ENCODE measurements around the gene CENPS.
"Not testable (repeated sequence)": the region's sequence is repeated elsewhere in the genome, so short reads cannot be mapped to it uniquely, and the experiment has no call there.

Gene CENPS

DNA sequence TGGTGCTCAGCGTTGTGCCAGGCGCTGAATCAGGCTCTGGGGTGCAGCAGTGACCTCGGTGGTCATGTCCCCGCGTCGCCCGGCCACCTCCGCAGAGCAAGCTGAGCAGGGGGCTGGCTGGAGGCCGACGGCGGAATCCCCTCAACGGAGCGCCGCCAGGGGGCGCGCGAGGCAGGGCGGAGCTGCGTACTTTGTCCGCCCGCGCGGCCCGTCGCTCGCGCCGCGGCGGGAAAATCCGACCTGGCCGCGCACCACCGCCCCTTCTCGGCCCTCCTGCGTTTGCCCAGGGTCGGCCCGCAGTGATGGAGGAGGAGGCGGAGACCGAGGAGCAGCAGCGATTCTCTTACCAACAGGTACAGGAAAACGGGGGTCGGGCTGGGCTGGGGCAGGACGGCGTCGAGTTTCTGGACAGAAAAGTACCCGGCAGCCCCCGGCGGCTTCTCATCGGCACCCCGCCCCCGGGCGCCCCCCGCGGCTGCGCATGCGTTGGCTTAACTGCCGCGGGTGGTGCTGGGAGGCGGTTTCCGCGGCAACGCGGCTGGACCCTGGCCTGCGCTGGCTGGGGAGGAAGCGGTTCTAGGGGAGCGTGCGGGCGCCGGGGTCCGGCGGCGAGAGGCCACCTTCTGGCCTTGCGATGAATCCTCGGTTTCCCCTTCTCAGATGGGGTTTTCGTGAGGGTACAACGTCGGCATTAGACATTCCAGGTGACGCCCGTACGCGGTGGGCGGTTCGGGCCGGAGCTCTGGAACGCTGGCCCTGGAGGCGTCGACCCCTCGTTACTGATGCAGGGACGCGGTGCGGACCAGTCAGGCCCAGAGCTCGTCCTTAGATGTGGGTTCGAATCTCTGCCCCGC lies at the start of gene CENPS:
TSS of gene CENPS (plus strand) at position 218 of the 854 bp plus-strand sequence. CDS start at position 303, 85 bp downstream.
- peak; percentile 76 to 92 (median 90) for DNase-seq (ENCODE audit: low read depth in 3 of 3)

DNA sequence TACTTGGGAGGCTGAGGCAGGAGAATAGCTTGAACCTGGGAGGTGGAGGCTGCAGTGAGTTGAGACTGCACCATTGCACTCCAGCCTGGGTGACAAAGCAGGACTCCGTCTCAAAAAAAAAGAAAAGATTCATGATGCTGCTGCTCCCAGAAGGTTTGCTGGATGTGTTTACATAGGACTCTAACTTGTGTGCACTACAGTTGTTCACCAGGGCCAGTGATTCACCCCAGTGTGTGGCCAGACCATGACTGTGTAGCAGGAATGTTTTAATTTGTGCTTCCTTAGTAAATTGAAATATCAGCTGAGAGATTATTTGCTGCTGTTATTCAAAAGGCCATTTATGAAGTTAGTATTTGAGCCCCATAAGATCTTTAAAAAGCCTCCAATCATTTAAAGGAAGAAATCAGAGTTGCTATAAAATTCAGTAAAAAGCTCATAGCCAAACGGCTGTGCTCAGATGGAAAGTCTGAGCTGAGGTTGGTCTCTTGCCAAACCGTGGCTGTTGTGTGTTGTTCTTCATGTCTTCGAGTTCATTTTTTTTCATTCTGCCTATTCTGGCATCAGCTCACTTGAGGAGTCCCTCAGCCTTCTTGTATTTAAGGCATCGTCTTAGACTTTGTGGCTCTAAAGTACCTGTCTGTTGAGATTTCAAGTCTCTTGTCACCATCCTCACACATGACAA lies 49.5 kb upstream of the CENPS start:
- no peak for DNase-seq (ENCODE audit: low read depth in 3 of 3)

DNA sequence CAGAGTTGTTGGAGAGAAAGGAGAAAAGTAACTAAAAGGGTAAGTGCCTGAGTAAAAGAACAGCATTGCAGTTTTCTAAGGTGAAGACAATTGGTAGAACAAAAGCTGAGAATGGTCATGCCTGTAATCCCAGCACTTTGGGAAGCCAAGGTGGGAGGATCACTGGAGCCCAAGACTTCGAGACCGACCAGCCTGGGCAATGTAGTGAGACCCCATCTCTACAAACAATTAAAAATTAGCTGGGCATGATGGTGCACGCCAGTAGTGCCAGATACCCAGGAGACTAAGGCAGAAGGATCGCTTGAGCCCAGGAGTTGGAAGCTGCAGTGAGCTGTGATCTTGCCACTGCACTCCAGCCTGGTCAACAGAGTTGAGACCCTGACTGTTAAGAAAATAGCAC lies 46.6 kb upstream of the CENPS start:
- no peak for DNase-seq (ENCODE audit: low read depth in 3 of 3)

DNA sequence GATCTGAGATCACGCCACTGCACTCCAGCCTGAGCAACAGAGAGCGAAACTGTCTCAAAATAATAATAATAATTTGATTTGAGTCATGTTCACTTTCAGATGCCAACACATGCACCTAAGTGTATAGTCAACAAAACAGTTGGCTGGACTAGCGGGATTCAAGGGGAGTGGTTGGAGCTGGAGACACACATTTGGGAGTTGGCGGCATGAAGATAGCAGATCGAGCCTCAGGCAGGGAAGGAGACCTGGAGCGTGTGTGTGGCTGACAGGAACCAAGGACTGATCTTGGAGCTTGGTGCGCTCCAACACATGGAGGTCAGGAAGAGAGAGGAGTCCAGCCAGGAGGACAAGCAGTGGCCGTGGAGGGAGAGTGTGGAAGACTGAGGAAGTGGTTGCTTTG lies 46.0 kb upstream of the CENPS start:
- no peak for DNase-seq (ENCODE audit: low read depth in 3 of 3)

DNA sequence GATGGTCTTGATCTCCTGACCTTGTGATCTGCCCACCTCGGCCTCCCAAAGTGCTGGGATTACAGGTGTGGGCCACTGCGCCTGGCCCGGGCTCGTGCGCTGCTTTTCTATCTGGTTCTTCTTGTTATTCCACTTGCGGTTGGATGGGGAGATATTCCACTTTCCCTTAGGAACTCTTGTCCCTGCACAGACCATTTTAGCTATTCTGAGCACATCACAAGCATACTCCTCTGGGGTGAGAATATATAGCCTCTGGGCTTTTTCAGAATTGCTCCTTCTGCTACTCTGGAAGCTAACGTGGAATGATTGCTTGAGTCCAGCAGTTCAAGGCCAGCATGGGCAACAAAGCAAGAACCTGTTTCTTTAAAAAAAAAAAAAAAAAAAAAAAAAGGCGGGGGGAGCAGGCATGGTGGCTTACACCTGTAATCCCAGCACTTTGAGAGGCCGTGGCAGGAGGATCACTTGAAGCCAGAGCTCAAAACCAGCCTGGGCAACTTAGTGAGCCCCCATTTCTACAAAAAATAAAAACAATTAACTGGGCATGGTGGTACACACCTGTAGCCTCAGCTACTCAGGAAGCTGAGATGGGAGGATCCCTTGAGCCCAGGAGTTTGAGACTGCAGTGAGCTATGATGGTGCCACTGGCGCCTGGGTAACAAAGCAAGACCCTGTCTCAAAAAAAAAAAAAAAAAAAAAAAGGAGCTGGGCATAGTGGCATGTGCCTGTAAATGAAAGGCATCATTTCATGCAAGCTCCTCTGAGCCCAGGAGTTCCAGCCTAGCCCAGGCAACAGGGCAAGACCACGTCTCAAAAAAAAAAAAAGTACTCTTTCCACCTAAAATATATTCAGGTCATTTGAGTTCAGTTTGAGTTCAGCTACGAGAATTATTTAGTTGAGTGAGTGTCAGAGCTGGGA lies 43.2 kb upstream of the CENPS start:
- DNase-seq (ENCODE audit: low read depth in 3 of 3): no peak

DNA sequence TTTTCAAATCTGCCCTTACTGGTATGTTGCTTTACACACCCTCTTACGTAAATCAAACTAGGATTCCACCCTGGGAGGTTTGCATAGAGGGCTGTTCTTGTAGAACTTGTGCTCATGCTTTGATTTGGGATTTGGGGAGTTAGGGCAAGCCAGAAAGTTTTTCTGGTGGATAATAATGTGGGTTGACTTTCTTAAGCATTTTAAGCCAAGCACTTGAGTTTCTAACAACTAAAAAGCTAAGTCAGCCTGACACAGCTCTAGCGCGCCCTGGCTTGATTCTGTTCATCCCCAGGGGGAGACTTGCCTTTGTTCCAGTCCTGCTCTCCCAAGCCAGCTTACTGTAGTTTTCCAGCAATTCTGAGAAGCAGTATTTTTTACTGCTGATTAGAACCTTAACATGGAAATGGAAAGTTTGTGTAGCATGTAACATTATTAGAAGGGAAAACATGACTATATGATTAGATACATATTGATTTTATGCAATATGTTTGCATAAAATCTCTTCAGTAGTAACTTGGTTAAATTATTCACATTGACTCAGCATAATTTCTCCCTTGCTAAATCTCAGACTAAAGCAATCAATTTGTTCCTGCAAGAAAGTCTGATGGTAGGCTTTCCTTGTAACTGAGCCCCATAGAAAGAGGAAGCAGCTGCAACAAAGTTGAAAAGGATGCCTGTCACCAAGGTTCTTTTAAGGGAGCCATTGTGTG lies 42.4 kb upstream of the CENPS start:
- DNase-seq (ENCODE audit: low read depth in 3 of 3): no peak

DNA sequence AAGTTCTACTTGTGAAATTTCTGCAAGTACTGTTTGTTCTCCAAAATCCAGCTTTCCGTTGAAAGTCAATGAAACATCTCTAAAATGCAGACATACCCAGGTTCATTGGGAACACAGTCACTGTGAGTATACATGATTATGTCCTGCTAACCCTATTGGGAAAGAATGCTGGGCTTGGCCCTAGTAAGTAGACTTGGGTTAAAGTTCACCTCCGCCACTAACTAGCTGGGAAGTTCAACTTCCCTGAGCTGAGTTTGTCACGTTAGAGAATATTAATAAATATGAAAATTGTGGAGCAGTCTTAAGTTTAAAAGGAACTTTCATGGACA lies 41.9 kb upstream of the CENPS start:
- DNase-seq (ENCODE audit: low read depth in 3 of 3): no peak

DNA sequence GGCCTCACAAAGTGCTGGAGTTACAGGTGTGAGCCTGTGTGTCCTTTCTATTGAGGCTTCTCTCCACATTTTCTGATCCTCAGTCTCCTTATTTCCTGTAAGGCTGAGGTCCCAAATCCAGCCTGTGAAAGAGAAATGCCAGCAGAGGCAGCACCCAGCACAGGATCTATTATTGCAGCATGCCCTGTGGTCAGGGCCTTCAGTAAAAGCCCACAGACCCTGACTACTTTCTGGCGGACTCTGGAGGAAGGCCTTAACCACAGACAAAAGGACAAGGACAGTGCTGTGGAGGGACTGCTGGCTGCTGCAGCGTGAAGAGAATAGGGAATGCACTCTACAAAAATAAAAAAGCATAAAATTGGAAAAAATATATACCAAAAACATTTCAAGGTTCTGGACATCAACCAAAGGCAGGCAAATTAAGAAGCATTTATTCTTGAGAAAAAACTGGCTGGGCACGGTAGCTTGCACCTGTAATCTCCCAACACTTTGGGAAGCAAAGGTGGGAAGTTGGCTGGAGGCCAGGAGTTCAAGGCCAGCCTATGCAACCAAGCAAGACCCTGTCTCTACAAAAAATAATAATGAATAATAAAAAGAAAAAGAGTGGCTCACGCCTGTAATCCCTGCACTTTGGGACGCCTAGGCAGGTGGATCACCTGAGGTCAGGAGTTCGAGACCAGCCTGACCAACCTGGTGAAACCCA lies 40.8 kb upstream of the CENPS start:
- DNase-seq (ENCODE audit: low read depth in 3 of 3): no peak

DNA sequence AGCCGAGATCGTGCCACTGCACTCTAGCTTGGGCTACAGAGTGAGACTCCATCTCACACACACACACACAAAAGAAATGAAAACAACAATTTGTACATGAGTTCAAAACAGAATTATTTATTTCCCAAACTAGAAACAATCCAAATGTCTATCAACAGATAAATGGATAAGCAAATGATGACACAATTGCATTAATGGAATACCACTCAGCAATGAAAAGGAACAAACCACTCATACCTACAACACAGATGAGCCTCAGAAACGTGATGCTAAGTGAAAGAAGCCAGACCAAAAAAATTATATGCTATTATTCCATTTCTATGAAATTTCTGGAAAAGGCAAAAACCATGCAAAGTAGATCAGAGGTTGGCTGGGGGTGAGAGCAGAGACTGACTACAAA lies 33.4 kb upstream of the CENPS start:
- DNase-seq (ENCODE audit: low read depth in 3 of 3): no peak

DNA sequence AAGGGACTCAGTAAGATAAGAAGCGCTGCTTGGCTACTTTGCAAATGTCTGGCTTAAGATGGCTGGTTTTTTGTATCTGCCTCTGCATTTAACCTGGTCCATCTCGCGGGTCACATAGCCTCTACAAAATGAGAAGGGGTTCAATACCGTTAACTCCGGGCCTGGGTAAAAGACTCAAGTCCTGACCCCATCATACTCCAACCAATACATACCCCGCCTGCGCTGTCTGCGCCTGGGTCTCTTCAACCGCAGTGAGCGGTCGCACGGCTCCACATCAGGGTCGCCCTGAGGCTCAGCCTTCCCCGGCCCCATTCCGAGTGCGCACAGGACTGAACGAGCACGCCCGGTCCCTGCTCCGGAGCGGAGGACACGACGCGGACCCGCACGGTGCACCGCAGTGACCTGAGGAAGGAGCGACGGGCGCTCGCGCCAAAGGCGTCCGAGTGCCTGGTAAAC lies 31.9 kb upstream of the CENPS start:
- DNase-seq (ENCODE audit: low read depth in 3 of 3): no peak

DNA sequence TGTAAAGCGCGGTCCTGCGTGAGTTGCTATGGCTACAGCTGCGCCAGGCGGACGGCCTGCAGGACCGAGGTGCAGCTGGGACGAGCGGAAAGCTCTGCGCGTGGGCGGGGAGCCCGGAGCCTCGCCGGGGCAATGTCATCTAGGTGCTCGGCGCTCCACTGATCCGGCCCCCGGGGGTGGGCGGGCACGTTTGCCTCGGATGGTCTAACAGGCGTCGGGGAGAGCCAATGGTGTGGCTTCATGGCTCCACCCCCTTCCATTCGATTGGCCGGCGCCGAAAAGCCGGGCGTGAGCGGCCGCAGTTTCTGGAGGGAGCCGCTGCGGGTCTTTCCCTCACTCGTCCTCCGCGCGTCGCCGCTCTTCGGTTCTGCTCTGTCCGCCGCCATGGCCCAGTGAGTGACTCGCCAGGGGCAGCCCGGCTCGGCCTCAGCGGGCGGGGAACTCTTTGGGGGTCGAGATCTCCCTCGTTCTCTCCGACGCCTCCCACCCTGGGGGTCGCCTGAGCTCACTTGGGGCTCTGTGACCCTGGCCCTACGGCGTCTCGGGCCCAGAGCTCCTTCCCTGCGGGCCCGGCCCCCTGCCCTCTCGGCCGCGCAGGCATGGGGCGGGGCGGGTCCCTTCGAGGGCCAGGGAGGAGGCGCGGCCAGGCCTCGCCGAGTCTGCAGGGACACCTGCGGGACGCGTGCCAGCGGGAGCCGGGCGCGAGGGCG lies 31.3 kb upstream of the CENPS start, which contains the start of gene PGD:
TSS of gene PGD (plus strand) at position 331 of the 710 bp plus-strand sequence. CDS start at position 385, 54 bp downstream.
- DNase-seq (ENCODE audit: low read depth in 3 of 3): peak; percentile 94 to 99 (median 95)

DNA sequence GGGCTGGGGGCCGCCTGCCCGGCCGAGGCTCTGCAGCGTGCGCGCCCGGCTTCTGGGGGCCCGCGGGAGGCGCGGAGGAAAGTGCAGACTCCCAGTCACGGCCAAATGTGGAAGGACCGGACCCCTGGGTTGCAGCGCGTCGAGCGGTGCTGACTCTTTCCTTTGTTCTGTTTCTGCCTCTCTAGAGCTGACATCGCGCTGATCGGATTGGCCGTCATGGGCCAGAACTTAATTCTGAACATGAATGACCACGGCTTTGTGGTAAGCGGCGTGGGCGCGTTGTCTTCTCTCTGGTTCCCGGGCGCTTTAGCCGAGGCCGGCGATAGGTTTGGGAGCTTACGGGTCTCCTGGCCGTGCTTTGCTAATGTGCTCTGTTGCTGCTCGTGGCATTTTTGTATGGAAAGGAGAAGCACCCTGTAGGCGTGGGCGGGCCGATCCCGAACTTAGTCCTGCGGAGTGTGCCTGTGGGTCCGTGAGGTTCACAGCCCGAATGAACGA lies 30.7 kb upstream of the CENPS start:
- DNase-seq (ENCODE audit: low read depth in 3 of 3): no peak

DNA sequence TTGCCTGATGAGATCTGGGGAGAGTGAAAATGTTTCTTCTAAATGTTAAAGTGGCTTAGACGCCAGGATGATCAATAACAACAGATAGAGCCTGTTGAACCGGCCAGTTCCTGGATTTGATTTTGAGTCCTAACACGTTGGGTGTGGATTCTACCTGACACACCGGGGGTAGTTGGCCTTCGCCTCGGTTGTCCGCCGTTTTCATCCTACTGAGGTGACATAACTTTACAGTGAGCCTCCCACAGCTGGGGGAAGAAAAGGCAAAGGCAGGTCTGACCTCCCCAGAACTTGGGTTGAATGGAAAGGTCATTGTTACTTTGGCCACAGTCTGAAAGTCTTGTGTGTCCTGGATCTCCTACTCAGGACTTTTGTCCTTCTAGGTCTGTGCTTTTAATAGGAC lies 30.2 kb upstream of the CENPS start:
- no peak for DNase-seq (ENCODE audit: low read depth in 3 of 3)

DNA sequence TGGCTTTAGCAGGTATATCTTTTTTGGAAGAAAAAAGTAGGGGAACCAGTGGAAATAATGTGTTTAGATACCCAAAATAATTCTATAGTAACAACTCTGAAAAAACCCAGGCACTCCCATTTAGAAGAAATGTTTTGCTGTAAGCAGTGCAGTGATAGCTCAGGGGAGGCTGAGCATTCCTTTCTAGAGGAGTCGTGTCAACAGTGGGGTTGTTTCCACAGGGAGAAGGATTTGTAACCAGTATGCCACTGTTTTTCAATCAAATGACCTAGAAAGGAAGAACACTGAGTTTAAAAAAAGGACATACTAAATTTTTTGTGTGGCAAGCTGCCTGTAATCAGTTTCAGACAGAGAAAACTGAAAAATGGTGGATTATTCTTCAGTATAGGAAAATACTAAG lies 29.0 kb upstream of the CENPS start:
- DNase-seq (ENCODE audit: low read depth in 3 of 3): no peak

DNA sequence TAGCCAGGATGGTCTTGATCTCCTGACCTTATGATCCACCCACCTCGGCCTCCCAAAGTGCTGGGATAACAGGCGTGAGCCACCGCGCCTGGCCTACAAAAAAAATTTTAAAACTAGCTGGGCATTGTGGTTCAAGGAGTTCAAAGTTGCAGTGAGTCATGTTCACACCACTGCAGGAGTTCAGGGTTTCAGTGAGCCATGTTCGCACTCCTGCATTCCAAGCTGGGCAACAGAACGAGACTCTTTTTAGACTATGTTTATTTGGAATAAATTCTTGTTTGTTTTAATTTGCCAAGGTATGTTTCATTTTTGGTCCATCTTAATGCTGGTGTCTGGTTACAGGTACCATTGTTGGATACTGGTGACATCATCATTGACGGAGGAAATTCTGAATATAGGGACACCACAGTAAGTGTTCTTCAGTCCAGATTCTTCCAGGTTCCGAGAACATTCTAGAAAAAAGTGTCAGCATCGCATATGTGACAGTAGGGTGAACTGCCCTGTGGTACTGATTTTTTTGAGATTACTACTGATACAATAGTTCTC lies 27.4 kb upstream of the CENPS start:
- no peak for DNase-seq (ENCODE audit: low read depth in 3 of 3)

DNA sequence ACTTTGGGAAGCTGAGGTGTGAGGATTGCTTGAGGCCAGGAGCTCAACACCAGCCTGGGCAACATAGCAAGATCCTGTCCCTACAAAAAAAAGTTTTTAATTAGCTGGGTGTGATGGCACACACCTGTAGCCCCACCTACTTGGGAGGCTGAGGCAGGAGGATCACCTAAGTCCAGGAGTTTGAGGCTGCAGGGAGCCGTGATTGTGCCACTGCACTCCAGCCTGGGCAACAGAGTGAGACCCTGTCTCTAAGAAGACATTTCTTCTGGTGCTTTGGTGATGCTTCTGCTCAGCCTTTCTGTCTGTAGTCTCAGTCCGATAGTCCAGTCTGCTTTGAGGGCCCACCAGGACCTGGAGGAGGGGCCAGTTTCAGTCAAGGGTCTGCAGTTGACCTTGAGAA lies 23.0 kb upstream of the CENPS start:
- no peak for DNase-seq (ENCODE audit: low read depth in 3 of 3)

DNA sequence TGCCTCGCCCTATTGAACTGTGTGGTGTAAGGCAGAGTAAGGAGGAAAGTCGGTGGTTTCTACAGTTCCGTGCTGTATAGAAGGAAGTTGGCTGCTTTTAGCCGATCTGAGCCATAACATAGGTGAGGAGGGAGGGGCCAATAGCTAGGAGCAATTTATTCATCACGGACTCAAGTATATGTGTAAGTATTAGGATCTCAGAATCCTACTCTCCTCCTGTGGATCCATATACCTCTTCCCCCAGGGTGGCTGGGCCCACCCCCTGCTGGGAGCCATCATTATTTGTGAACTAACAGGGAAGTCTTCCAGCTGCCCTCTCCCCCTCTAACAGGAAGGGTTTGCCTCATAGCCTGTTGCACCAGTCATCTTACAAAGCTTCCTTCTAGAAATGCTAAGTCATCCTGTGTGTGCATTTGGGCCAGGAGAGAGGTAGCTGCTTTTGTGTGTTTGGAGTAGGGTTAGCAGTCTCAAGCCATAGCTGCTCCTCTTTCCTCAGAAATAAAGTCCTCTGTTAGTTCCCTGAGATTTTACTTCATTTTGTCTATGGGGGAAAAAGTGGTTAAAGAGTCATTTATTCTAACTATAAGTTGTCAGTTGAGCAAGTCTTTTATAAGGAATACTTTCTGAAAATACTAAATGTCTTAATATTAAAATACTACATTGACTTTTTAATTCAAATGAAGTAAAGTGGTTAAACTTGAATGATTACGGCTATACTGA lies 14.9 kb upstream of the CENPS start:
- no peak for DNase-seq (ENCODE audit: low read depth in 3 of 3)

DNA sequence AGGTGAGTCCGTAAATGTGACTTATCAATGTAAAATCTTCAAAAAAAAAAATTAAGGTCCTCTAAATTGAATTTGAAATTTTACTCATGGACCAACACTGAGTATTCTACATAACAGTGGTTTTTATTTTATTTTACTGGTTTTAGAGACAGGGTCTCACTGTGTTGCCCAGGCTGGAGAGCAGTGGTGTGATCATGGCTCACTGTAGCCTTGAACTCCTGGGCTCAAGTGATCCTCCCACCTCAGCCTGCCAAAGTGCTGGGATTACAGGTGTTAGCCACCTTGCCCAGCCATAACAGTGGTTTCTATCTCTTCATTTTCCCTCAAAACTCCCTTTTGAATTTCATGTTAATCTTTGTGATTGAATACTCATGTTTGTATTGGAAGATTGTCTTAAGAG lies 14.3 kb upstream of the CENPS start:
- not testable (repeated sequence) for DNase-seq (ENCODE audit: low read depth in 3 of 3)

DNA sequence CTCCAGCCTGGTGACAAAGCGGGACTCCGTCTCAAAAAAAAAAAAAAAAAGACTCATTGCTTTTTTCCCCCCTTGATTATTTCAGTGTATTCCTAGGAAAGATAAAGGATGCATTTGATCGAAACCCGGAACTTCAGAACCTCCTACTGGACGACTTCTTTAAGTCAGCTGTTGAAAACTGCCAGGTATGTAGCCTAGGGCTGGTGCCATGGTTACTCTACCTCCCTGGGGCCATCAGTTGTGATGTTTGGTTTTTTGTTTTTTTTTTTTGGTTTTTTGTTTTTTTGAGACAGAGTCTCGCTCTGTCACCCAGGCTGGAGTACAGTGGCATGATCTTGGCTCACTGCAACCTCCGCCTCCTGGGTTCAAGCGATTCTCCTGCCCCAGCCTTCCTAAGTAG lies 11.5 kb upstream of the CENPS start:
- DNase-seq (ENCODE audit: low read depth in 3 of 3): not testable (repeated sequence)
